BE2C (cell line): ENCODE data around the gene SHBG.
A peak's percentile ranks its signal among the peaks of the same experiment; 100 is the strongest.

Experiments
- DNase-seq: peaks from one replicate; pipeline ENCODE4 v3.0.0-alpha.2; 2020
- H3K27me3 ChIP-seq: fragments of 250-450 bp; sonication (Bioruptor Pico); 2 replicates; pipeline ENCODE4 v1.5.1; 2020; ENCODE audit warnings: mild to moderate bottlenecking
- H3K36me3 ChIP-seq: fragments of 250-450 bp; sonication (Bioruptor Pico); 2 replicates; pipeline ENCODE4 v1.5.1; 2020; ENCODE audit warnings: mild to moderate bottlenecking
- H3K4me1 ChIP-seq: fragments of 250-450 bp; sonication (Bioruptor Pico); 2 replicates; pipeline ENCODE4 v1.5.1; 2020
- H3K4me3 ChIP-seq: 2 replicates; pipeline ENCODE4 v1.5.1; 2011; ENCODE audit warnings: low read depth, low read length
- H3K9me3 ChIP-seq: fragments of 250-450 bp; sonication (Bioruptor Pico); 2 replicates; pipeline ENCODE4 v1.5.1; 2020
- CTCF ChIP-seq: IDR thresholded peaks from 2 replicates; pipeline ENCODE4 v1.5.1; 2012; ENCODE audit warnings: mild to moderate bottlenecking, low read depth, low read length

The SHBG gene

GRCh38 chr17:7587420-7588151, 42.3 kb upstream of the SHBG start:
- H3K4me3 ChIP-seq, result no peak overlapping the region
- H3K9me3 ChIP-seq, result no peaks in the 10 kb centered on the region
- no peak for TF ChIP-seq CTCF
- no peaks in the 10 kb centered on the region for H3K27me3 ChIP-seq
- peaks cover 10% of the 10 kb centered on the region for H3K4me1 ChIP-seq
- peaks cover 21% of the 10 kb centered on the region for H3K36me3 ChIP-seq
- no peak for DNase-seq

GRCh38 chr17:7588553-7589203, 41.3 kb upstream of the SHBG start:
- Histone ChIP-seq H3K9me3 (no peaks in the 10 kb centered on the region), H3K4me3 (no peak overlapping the region), H3K36me3 (peaks cover 20% of the 10 kb centered on the region), H3K4me1 (peaks cover 6% of the 10 kb centered on the region; the same call in 1 of the 2 replicates), H3K27me3 (no peaks in the 10 kb centered on the region)
- DNase-seq, result no peak
- TF ChIP-seq CTCF, result no peak

- peak; percentile 78 for DNase-seq
- peak; percentile 67 for TF ChIP-seq CTCF
Measured at GRCh38 chr17:7589204-7589868, 40.6 kb upstream of the SHBG start.

GRCh38 chr17:7589891-7590691, 39.8 kb upstream of the SHBG start, which contains the start of gene SOX15:
TSS of gene SOX15 (minus strand) at chr17:7590094. CDS start at chr17:7589676, 418 bp downstream.
- Histone ChIP-seq H3K4me3 (no peak within 1 kb of the TSS), H3K27me3 (no peaks in the 10 kb centered on the region), H3K4me1 (peaks cover 6% of the 10 kb centered on the region; the same call in 1 of the 2 replicates), H3K9me3 (no peaks in the 10 kb centered on the region), H3K36me3 (peaks cover 24% of the 10 kb centered on the region)
- no peak for DNase-seq
- TF ChIP-seq CTCF, result no peak

More at GRCh38 chr17:7589204-7589868, 40.6 kb upstream of the SHBG start:
- H3K9me3 ChIP-seq, result no peaks in the 10 kb centered on the region
- no peak overlapping the region for H3K4me3 ChIP-seq
- H3K36me3 ChIP-seq, result peaks cover 21% of the 10 kb centered on the region
- peaks cover 6% of the 10 kb centered on the region; the same call in 1 of the 2 replicates for H3K4me1 ChIP-seq
- H3K27me3 ChIP-seq, result no peaks in the 10 kb centered on the region

GRCh38 chr17:7590743-7591142, 39.2 kb upstream of the SHBG start:
- no peak overlapping the region for H3K4me3 ChIP-seq
- DNase-seq, result peak; percentile 60
- no peaks in the 10 kb centered on the region for H3K27me3 ChIP-seq
- TF ChIP-seq CTCF, result no peak
- peaks cover 31% of the 10 kb centered on the region for H3K36me3 ChIP-seq
- H3K9me3 ChIP-seq, result no peaks in the 10 kb centered on the region
- H3K4me1 ChIP-seq, result peaks cover 6% of the 10 kb centered on the region; the same call in 1 of the 2 replicates
